Glutamatergic neuron (in vitro differentiated cells): ENCODE results near the gene RBBP4. TPM values are rescaled to one million over a fixed set of nuclear protein-coding genes. Genes with fewer than 3 reads are reported as not detected.
"Not testable (repeated sequence)": the region's sequence is repeated elsewhere in the genome, so short reads cannot be mapped to it uniquely, and the experiment has no call there.

Experiments used
- DNase-seq: peaks from one replicate; pipeline ENCODE4 v3.0.0; 2022
- H3K27ac Mint-ChIP-seq: one replicate; pipeline ENCODE4 v1.8.0; 2020; ENCODE audit warnings: mild to moderate bottlenecking, mixed read lengths, inconsistent platforms; ENCODE audit not compliant: unreplicated experiment
- H3K27me3 Mint-ChIP-seq: one replicate; pipeline ENCODE4 v1.8.0; 2020; ENCODE audit warnings: mild to moderate bottlenecking, moderate library complexity, mixed read lengths, inconsistent platforms; ENCODE audit not compliant: unreplicated experiment
- H3K36me3 Mint-ChIP-seq: one replicate; pipeline ENCODE4 v1.8.0; 2020; ENCODE audit warnings: mild to moderate bottlenecking, mixed read lengths, inconsistent platforms; ENCODE audit not compliant: unreplicated experiment
- H3K4me1 Mint-ChIP-seq: one replicate; pipeline ENCODE4 v1.8.0; 2020; ENCODE audit warnings: mild to moderate bottlenecking, low read depth, mixed read lengths, inconsistent platforms; ENCODE audit not compliant: unreplicated experiment
- H3K4me3 Mint-ChIP-seq: one replicate; pipeline ENCODE4 v1.8.0; 2020; ENCODE audit warnings: mild to moderate bottlenecking, mixed read lengths, inconsistent platforms; ENCODE audit not compliant: unreplicated experiment
- H3K9me3 Mint-ChIP-seq: one replicate; pipeline ENCODE4 v1.8.0; 2020; ENCODE audit warnings: mild to moderate bottlenecking, moderate library complexity, mixed read lengths, inconsistent platforms; ENCODE audit not compliant: unreplicated experiment
- total RNA-seq: library from RNA; stranded (reverse); fragmentation: NEBNext Ultra II Directional; extraction: Animal tissue kit (Norgen Biotek cat#: 25700); gene quantifications from one replicate; pipeline ENCODE4 v1.2.1, GENCODE V29; 2021; ENCODE audit not compliant: unreplicated experiment
- TF ChIP-seq, protein P1 (sequence below): fragments of 200-600 bp; sonication (generic); IDR thresholded peaks from one replicate; pipeline ENCODE4 v1.5.0; 2021; ENCODE audit not compliant: partially characterized antibody, unreplicated experiment

RBBP4 gene
- total RNA-seq, 1 donor from 2014 or later: 332 TPM

DNA sequence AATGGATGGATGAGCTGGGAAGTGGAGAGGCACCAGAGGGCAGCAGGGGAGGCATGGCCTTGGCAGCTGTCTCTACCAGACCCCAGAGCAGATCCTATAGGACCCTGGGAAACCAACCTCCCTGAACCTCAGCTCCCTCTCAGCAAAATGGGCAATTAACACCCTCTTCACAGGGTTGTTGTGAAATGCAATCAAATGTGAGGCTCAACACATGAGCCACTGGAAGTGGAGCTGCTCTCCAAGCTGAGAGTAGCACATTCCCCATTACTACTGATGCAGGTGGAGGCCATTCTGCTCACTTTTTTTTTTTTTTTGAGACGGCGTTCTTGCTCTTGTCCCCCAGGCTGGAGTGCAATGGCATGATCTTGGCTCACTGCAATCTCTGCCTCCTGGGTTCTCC lies 58.1 kb downstream of the RBBP4 start:
- peaks cover 8% of the 10 kb centered on the region for H3K27me3 Mint-ChIP-seq
- H3K27ac Mint-ChIP-seq: no peak overlapping the region
- H3K4me3 Mint-ChIP-seq: no peak overlapping the region
- H3K9me3 Mint-ChIP-seq: peaks cover 2% of the 10 kb centered on the region
- TF ChIP-seq, protein P1, sequence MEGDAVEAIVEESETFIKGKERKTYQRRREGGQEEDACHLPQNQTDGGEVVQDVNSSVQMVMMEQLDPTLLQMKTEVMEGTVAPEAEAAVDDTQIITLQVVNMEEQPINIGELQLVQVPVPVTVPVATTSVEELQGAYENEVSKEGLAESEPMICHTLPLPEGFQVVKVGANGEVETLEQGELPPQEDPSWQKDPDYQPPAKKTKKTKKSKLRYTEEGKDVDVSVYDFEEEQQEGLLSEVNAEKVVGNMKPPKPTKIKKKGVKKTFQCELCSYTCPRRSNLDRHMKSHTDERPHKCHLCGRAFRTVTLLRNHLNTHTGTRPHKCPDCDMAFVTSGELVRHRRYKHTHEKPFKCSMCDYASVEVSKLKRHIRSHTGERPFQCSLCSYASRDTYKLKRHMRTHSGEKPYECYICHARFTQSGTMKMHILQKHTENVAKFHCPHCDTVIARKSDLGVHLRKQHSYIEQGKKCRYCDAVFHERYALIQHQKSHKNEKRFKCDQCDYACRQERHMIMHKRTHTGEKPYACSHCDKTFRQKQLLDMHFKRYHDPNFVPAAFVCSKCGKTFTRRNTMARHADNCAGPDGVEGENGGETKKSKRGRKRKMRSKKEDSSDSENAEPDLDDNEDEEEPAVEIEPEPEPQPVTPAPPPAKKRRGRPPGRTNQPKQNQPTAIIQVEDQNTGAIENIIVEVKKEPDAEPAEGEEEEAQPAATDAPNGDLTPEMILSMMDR: no peak
- no peaks in the 10 kb centered on the region for H3K36me3 Mint-ChIP-seq
- no peaks in the 10 kb centered on the region for H3K4me1 Mint-ChIP-seq
- DNase-seq: no peak

DNA sequence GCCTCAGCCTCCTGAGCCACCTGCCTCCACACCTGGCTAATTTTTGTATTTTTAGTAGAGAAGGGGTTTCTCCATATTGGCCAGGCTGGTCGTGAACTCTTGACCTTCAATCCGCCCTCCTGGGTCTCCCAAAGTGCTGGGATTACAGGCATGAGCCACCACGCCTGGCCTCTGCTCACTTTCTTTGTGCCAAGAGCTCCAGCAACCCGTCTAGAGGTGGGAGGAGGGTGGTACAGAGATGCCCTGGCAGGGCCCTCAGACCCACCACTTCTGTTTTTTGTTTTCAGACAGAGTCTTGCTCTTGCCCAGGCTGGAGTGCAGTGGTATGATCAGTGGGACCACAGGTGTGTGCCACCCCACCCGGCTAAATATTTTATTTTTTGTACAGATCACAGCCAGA lies 58.5 kb downstream of the RBBP4 start:
- DNase-seq: no peak

DNA sequence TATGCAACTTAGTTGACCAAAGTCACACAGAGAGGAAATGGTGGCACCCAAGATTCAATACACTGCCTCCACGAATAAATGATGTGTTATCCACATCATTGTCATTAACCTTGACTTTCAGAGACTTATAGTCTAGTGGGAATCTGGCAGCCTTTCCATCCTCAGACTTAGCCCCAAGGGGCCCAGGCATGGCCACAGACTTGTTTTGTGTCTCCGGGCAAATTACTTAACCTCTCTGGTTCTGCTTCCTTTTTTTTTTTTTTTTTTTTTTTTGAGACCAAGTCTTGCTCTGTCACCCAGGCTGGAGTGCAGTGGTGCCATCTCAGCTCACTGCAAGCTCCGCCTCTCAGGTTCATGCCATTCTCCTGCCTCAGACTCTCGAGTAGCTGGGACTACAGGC lies 60.2 kb downstream of the RBBP4 start:
- H3K4me1 Mint-ChIP-seq, H3K27me3 Mint-ChIP-seq, H3K9me3 Mint-ChIP-seq, H3K27ac Mint-ChIP-seq, H3K4me3 Mint-ChIP-seq, DNase-seq, H3K36me3 Mint-ChIP-seq: not testable (repeated sequence)

More for the DNA sequence above, 58.5 kb downstream of the RBBP4 start:
- H3K27ac Mint-ChIP-seq: no peak overlapping the region
- H3K36me3 Mint-ChIP-seq: no peaks in the 10 kb centered on the region
- no peak overlapping the region for H3K4me3 Mint-ChIP-seq
- peaks cover 6% of the 10 kb centered on the region for H3K27me3 Mint-ChIP-seq
- H3K9me3 Mint-ChIP-seq: peaks cover 2% of the 10 kb centered on the region
- H3K4me1 Mint-ChIP-seq: no peaks in the 10 kb centered on the region
- TF ChIP-seq, protein P1: no peak

DNA sequence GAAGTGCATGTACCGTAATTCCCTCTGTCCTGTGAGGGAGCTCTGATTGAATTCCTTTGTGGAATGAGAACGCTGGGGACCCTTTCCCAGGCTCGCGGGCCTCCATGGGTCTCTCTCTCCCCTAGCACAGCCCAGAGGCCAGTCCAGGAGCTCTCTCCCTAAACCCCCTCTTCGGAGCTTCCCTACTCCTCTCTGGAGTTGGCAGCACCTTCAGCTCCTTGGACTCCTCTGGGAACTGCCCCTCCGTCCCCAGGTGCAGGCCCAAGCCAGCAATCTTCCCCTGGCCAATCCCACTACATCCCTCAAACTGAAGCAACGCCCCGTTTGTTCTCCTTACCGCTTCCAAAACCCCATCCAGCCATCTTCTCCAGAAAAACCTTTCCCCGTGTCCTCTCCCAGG lies 62.1 kb downstream of the RBBP4 start:
- Mint-ChIP-seq H3K36me3 (no peaks in the 10 kb centered on the region), H3K27ac (no peak overlapping the region), H3K4me3 (no peak overlapping the region), H3K9me3 (peaks cover 2% of the 10 kb centered on the region), H3K4me1 (no peaks in the 10 kb centered on the region), H3K27me3 (peaks cover 10% of the 10 kb centered on the region)
- TF ChIP-seq, protein P1: no peak
- no peak for DNase-seq

DNA sequence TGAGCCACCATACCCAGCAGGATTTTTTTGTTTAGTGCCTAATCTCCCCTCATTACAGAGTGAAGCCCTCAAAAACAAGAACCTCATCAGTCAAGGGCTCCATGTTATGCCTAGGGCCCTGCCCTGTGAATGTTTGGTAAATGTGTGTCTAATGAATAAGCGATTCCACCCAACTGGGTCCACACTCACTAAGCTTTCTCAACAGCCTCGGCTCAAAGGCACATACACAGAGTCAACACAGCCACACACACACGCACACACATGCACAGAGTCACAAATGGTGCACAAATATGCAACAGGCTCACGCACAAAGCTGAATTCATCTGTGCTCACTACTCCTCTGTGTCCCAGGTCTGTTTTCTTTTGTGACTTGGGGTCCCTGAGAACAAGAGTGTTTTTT lies 63.3 kb downstream of the RBBP4 start:
- Mint-ChIP-seq H3K36me3 (no peaks in the 10 kb centered on the region), H3K27me3 (peaks cover 14% of the 10 kb centered on the region), H3K4me3 (no peak overlapping the region), H3K27ac (no peak overlapping the region), H3K4me1 (no peaks in the 10 kb centered on the region), H3K9me3 (peaks cover 2% of the 10 kb centered on the region)
- TF ChIP-seq, protein P1: no peak
- no peak for DNase-seq

DNA sequence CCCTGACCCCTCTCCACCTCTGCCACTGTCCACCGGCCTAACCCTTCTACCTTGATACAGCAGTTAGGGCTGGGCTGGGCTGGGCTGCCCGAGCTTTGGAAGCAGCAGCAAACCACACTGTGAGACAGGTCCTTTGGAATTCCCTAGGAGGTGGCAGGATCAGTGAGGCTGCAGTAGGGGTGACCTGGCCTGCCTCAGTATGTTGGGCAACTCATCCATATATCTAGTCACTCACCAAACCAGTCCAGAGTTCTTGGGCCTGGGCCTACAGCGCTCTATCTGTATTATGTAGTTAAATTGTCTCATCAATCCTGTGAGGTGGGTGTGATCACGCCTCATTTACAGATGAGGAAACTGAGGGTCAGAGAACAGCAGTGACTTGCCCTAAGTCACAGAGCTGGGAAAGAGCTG lies 64.9 kb downstream of the RBBP4 start:
- DNase-seq: no peak
- Mint-ChIP-seq H3K36me3 (no peaks in the 10 kb centered on the region), H3K4me3 (no peak overlapping the region)

More for the DNA sequence above, 64.9 kb downstream of the RBBP4 start:
- peaks cover 15% of the 10 kb centered on the region for H3K27me3 Mint-ChIP-seq
- no peaks in the 10 kb centered on the region for H3K4me1 Mint-ChIP-seq
- TF ChIP-seq, protein P1: no peak
- no peak overlapping the region for H3K27ac Mint-ChIP-seq
- H3K9me3 Mint-ChIP-seq: peaks cover 2% of the 10 kb centered on the region
